AG04449 (cell line): ENCODE measurements around the gene ZNF831.

Experiments
- CTCF ChIA-PET: fragments of 350-600 bp; formaldehyde crosslinking; extraction: SDS; loops from one replicate; lab custom pipeline; 2021; ENCODE audit warnings: antibody characterized with exemption; lab: Yijun Ruan, JAX
- POLR2A ChIA-PET: fragments of 400-600, 350-600 bp; formaldehyde crosslinking; extraction: SDS; loops from one replicate; lab custom pipeline; 2020; ENCODE audit warnings: antibody characterized with exemption, inconsistent platforms; lab: Yijun Ruan, JAX
- DNase-seq: peaks from one replicate; pipeline ENCODE4 v3.0.0-alpha.2; 2010; ENCODE audit warnings: low read depth, low spot score
- H3K4me3 ChIP-seq: 2 replicates; pipeline ENCODE4 v1.5.1; 2011; ENCODE audit warnings: low read depth, mild to moderate bottlenecking, control low read depth, low read length
- CTCF ChIP-seq: IDR thresholded peaks from one replicate; pipeline ENCODE4 v1.5.1; 2011; ENCODE audit warnings: mild to moderate bottlenecking, moderate library complexity, low read length, control low read depth, inconsistent platforms; ENCODE audit not compliant: insufficient read depth; ENCODE audit errors: missing control alignments

Gene ZNF831

GRCh38 chr20:59181936-59182335, 18.3 kb downstream of the ZNF831 start:
- no peak for TF ChIP-seq CTCF
- ChIA-PET POLR2A (no interaction called here), CTCF (no interaction called here)
- no peak for DNase-seq
- H3K4me3 ChIP-seq: no peak overlapping the region

GRCh38 chr20:59182401-59183044, 18.9 kb downstream of the ZNF831 start:
- CTCF ChIA-PET: no interaction called here
- no peak for DNase-seq
- POLR2A ChIA-PET: no interaction called here
- TF ChIP-seq CTCF: no peak
- no peak overlapping the region for H3K4me3 ChIP-seq

- POLR2A ChIA-PET: no interaction called here
- CTCF ChIA-PET: no interaction called here
- no peak for TF ChIP-seq CTCF
- no peak overlapping the region for H3K4me3 ChIP-seq
- no peak for DNase-seq
These were observed 20.1 kb downstream of the ZNF831 start for GRCh38 chr20:59183751-59184150.

GRCh38 chr20:59184880-59185447, 21.3 kb downstream of the ZNF831 start:
- no peak for DNase-seq
- TF ChIP-seq CTCF: no peak
- POLR2A ChIA-PET: no interaction called here
- CTCF ChIA-PET: no interaction called here
- H3K4me3 ChIP-seq: no peak overlapping the region

GRCh38 chr20:59185809-59186208, 22.2 kb downstream of the ZNF831 start:
- ChIA-PET POLR2A (no interaction called here), CTCF (no interaction called here)
- no peak overlapping the region for H3K4me3 ChIP-seq
- TF ChIP-seq CTCF: no peak
- DNase-seq: no peak

- DNase-seq: no peak
- ChIA-PET POLR2A (no interaction called here), CTCF (no interaction called here)
- no peak overlapping the region for H3K4me3 ChIP-seq
- no peak for TF ChIP-seq CTCF
These were observed 26.8 kb downstream of the ZNF831 start for GRCh38 chr20:59190466-59190865.
